ENCODE data around the gene STEAP4.

The STEAP4 gene

DNA sequence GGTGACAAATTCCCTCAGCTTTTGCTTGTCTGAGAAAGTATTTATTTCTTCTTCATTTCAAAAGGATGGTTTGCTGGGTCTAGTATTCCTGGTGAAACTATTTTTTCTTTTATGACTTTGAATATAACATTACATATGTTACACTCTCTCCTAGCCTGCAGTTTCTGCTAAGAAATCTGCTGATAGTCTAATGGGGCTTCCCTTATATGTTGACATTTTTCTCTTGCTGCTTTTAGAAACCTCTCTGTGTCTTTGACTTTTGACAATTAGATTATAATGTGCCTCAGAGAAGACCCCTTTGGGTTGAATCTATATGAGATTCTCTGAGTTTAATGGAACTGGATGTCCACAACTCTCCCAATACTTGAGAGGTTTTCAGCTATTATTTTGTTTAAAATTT lies 53.1 kb downstream of the STEAP4 start:
- H3K36me3 ChIP-seq, result no peaks in the 10 kb centered on the region; a peak in 1 of 22 replicates
- H3K4me3 ChIP-seq, result no peak overlapping the region
- H3K4me1 ChIP-seq, result no peaks in the 10 kb centered on the region
- TF ChIP-seq Cebpa-rat (IDR thresholded peaks at IDR 0.05), result no peak
- H3K4me2 ChIP-seq, result no peak overlapping the region
- H3K27me3 ChIP-seq, result no peaks in the 10 kb centered on the region
- peaks cover 17 to 35% (median 23%) of the 10 kb centered on the region in 11 experiments for H3K9me3 ChIP-seq (replicated peaks in 1 of 11)
- no peak overlapping the region for H3K27ac ChIP-seq
- H3K9ac ChIP-seq, result no peak overlapping the region
- no peaks in the 10 kb centered on the region for H4K20me1 ChIP-seq

GRCh38 chr7:88244258-88244657 lies 62.4 kb downstream of the STEAP4 start:
- no peak for TF ChIP-seq Cebpa-rat (IDR thresholded peaks at IDR 0.05)
- H3K9ac ChIP-seq, result no peak overlapping the region
- H3K36me3 ChIP-seq, result no peaks in the 10 kb centered on the region
- H3K9me3 ChIP-seq (replicated peaks in 1 of 11), result no peaks in the 10 kb centered on the region
- H3K4me3 ChIP-seq, result no peak overlapping the region
- H3K27ac ChIP-seq, result no peak overlapping the region
- no peaks in the 10 kb centered on the region for H4K20me1 ChIP-seq
- no peaks in the 10 kb centered on the region for H3K4me1 ChIP-seq
- no peak overlapping the region for H3K4me2 ChIP-seq
- no peaks in the 10 kb centered on the region for H3K27me3 ChIP-seq

DNA sequence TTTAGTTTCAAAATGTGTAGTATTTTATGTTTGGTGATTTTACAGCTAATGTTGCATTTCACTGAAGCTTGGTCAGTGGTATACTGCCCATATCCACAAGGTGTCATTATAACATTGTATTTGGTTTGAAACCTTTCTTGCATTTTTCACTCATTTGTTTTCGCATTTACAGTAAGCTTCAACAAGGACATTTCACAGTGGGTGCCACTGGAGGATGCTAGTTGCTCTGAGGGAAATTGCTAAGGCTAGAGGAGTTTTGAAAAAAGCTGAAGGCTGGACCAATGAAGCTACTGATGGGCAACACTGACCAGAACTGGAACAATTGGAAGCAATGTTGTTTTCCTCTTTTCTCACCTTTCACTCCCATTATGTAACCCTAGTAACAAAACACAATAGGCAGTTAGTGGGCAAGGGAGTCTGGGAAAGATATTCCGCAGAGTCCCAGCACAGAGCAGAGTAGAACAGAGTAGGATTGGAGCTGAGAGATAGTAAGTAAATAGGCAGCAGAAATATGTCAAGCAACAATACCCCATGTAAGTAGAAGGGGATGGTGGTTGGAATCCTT lies 63.3 kb downstream of the STEAP4 start:
- H3K9ac ChIP-seq, result no peak overlapping the region
- no peaks in the 10 kb centered on the region for H4K20me1 ChIP-seq
- no peaks in the 10 kb centered on the region for H3K27me3 ChIP-seq
- TF ChIP-seq Cebpa-rat (IDR thresholded peaks at IDR 0.05), result no peak
- no peaks in the 10 kb centered on the region for H3K9me3 ChIP-seq (replicated peaks in 1 of 11)
- no peak overlapping the region for H3K4me3 ChIP-seq
- no peak overlapping the region for H3K27ac ChIP-seq
- H3K36me3 ChIP-seq, result no peaks in the 10 kb centered on the region
- H3K4me1 ChIP-seq, result no peaks in the 10 kb centered on the region
- H3K4me2 ChIP-seq, result no peak overlapping the region

DNA sequence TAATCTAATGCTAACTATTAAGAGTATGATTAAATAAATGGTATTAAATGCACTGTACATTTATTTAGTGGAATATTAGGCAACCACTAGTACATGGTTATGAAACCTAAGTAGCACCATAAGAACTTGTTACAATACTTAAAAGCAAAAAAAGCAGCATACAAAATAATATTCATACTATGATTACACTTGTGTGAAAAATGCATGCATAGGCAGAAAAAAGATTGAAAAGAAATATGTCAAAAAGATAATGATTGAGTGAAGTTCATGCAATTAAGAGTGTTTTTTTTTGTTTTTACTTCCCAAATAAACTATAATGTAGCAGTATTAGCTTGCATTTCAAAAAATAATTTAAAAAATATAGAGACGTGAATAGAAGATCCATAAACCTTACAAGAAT lies 66.8 kb downstream of the STEAP4 start:
- no peak overlapping the region for H3K9ac ChIP-seq

DNA sequence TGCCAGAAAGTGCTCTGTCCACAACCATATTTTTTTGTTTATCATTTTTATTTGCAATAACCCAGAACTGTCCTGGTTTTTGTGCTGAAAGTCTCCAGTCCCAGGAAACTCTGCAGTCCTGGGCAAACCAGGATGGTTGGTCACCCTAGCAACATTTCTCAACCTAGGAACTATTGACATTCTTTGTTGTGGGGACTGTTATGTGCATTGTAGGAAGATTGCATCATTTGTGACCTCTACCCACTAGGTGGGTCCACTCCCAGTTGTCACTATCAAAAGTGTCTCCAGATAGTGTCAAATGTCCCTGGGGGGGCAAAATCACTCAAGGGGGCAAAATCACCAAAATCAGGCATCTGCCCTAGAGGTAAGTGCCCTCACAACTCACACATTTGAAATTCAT lies 72.9 kb downstream of the STEAP4 start:
- no peak overlapping the region for H3K4me2 ChIP-seq
- peaks cover 0 to 11% (median 0%) of the 10 kb centered on the region in 10 experiments; a peak in 3 of 20 replicates for H3K4me1 ChIP-seq
- H4K20me1 ChIP-seq, result no peaks in the 10 kb centered on the region
- peaks cover 0 to 7% (median 3%) of the 10 kb centered on the region in 11 experiments; a peak in 11 of 22 replicates for H3K9me3 ChIP-seq (replicated peaks in 1 of 11)
- no peak overlapping the region for H3K4me3 ChIP-seq
- no peak overlapping the region for H3K27ac ChIP-seq
- peaks cover 0 to 8% (median 0%) of the 10 kb centered on the region in 11 experiments; a peak in 2 of 22 replicates for H3K27me3 ChIP-seq
- TF ChIP-seq Cebpa-rat (IDR thresholded peaks at IDR 0.05), result 0 out of 22 replicates have a peak, but pooled peaks of 2 of the 11 experiments have one; percentile 10 to 13
- no peak overlapping the region for H3K9ac ChIP-seq
- H3K36me3 ChIP-seq, result no peaks in the 10 kb centered on the region

More for the DNA sequence above, 66.8 kb downstream of the STEAP4 start:
- Histone ChIP-seq H3K27ac (no peak overlapping the region), H3K4me1 (0 out of 20 replicates have a peak, but pooled peaks cover 0 to 3% (median 0%) of the 10 kb centered on the region in 10 experiments), H3K4me2 (no peak overlapping the region), H3K27me3 (no peaks in the 10 kb centered on the region), H3K36me3 (no peaks in the 10 kb centered on the region), H3K4me3 (no peak overlapping the region), H3K9me3 (replicated peaks in 1 of 11) (no peaks in the 10 kb centered on the region), H4K20me1 (no peaks in the 10 kb centered on the region)
- no peak for TF ChIP-seq Cebpa-rat (IDR thresholded peaks at IDR 0.05)

DNA sequence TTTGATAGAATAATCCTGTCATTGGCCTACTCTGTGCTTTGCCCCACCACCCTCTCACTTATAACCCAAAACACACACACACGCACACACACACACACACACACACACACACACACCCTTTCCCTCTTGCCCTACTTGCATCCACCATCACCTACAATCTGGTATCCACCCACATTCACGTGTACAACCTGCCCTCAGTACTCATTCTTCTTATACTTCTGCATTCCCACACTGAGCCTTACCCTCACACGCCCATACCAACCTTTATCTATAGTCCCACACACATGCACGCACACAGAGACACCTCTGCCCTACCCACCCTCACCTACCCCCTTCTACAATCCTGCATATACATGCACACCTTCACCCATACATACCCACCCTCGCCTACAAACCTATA lies 76.0 kb downstream of the STEAP4 start:
- Histone ChIP-seq H4K20me1 (no peaks in the 10 kb centered on the region), H3K27me3 (peaks cover 0 to 31% (median 0%) of the 10 kb centered on the region in 11 experiments; a peak in 4 of 22 replicates), H3K4me3 (no peak overlapping the region), H3K27ac (no peak overlapping the region), H3K4me1 (peaks cover 0 to 8% (median 0%) of the 10 kb centered on the region in 10 experiments; a peak in 6 of 20 replicates), H3K4me2 (no peak overlapping the region), H3K9me3 (replicated peaks in 1 of 11) (peaks cover 0 to 16% (median 12%) of the 10 kb centered on the region in 11 experiments; a peak in 12 of 22 replicates), H3K36me3 (no peaks in the 10 kb centered on the region), H3K9ac (no peak overlapping the region)
- TF ChIP-seq Cebpa-rat (IDR thresholded peaks at IDR 0.05), result no peak

- peaks cover 0 to 16% (median 12%) of the 10 kb centered on the region in 11 experiments; a peak in 12 of 22 replicates for H3K9me3 ChIP-seq (replicated peaks in 1 of 11)
- no peaks in the 10 kb centered on the region for H3K36me3 ChIP-seq
- H3K4me1 ChIP-seq, result peaks cover 0 to 16% (median 6%) of the 10 kb centered on the region in 10 experiments; a peak in 10 of 20 replicates
- no peak for TF ChIP-seq Cebpa-rat (IDR thresholded peaks at IDR 0.05)
- peaks cover 0 to 31% (median 0%) of the 10 kb centered on the region in 11 experiments; a peak in 4 of 22 replicates for H3K27me3 ChIP-seq
- no peaks in the 10 kb centered on the region for H4K20me1 ChIP-seq
- no peak overlapping the region for H3K4me3 ChIP-seq
- H3K9ac ChIP-seq, result no peak overlapping the region
- H3K27ac ChIP-seq, result no peak overlapping the region
- H3K4me2 ChIP-seq, result no peak overlapping the region
These were observed 77.2 kb downstream of the STEAP4 start for GRCh38 chr7:88229302-88229995.

GRCh38 chr7:88226886-88227516 lies 79.7 kb downstream of the STEAP4 start:
- H3K27me3 ChIP-seq, result peaks cover 0 to 31% (median 0%) of the 10 kb centered on the region in 11 experiments; a peak in 4 of 22 replicates
- peaks cover 0 to 21% (median 6%) of the 10 kb centered on the region in 10 experiments; a peak in 10 of 20 replicates for H3K4me1 ChIP-seq
- H3K4me2 ChIP-seq, result no peak overlapping the region
- H3K9ac ChIP-seq, result no peak overlapping the region
- no peak for TF ChIP-seq Cebpa-rat (IDR thresholded peaks at IDR 0.05)
- H3K9me3 ChIP-seq (replicated peaks in 1 of 11), result peaks cover 0 to 16% (median 12%) of the 10 kb centered on the region in 11 experiments; a peak in 12 of 22 replicates
- H4K20me1 ChIP-seq, result no peaks in the 10 kb centered on the region
- no peak overlapping the region for H3K27ac ChIP-seq
- H3K36me3 ChIP-seq, result no peaks in the 10 kb centered on the region
- H3K4me3 ChIP-seq, result no peak overlapping the region

- peaks cover 0 to 16% (median 12%) of the 10 kb centered on the region in 11 experiments; a peak in 12 of 22 replicates for H3K9me3 ChIP-seq (replicated peaks in 1 of 11)
- no peak for TF ChIP-seq Cebpa-rat (IDR thresholded peaks at IDR 0.05)
- H3K4me1 ChIP-seq, result peaks cover under 1 to 22% (median 4%) of the 10 kb centered on the region in 10 experiments; a peak in 18 of 20 replicates
- no peak overlapping the region for H3K4me3 ChIP-seq
- no peaks in the 10 kb centered on the region for H3K36me3 ChIP-seq
- no peaks in the 10 kb centered on the region for H4K20me1 ChIP-seq
- H3K27ac ChIP-seq, result no peak overlapping the region
- H3K27me3 ChIP-seq, result peaks cover 0 to 33% (median 0%) of the 10 kb centered on the region in 11 experiments; a peak in 4 of 22 replicates
- H3K4me2 ChIP-seq, result no peak overlapping the region
- no peak overlapping the region for H3K9ac ChIP-seq
These were observed 80.5 kb downstream of the STEAP4 start for GRCh38 chr7:88226201-88226600.

Data from BLaER1 treated with 17β-estradiol and CSF1 and Interleukin-3, amounts not matched to agents 10 nM and 100 nM (cell line).